Measurements from ENCODE around the gene TM2D3. TPM values are rescaled to one million over a fixed set of nuclear protein-coding genes. Genes with fewer than 3 reads are reported as not detected.

The TM2D3 gene
- total and polyA plus RNA-seq, 10 of the 15 experiments (the other 5 are each of a cell fraction or from before 2014, with no cell fraction given) = 28.3 to 84.5 (median 45.0) TPM

GRCh38 chr15:101604124-101604874 lies 47.9 kb downstream of the TM2D3 start (continued):
- TF ChIP-seq ZSCAN29 (IDR thresholded peaks at IDR 0.05) = no peak
- no peak for TF ChIP-seq ESRRA (IDR thresholded peaks at IDR 0.05; ENCODE audit: low read length)
- no peak for TF ChIP-seq NR2C1 (IDR thresholded peaks at IDR 0.05)
- no peak for TF ChIP-seq SUZ12 (IDR thresholded peaks at IDR 0.05; ENCODE audit: unreplicated experiment)

GRCh38 chr15:101602801-101603200 lies 49.4 kb downstream of the TM2D3 start:
- SMC1A ChIA-PET (ENCODE audit: uncharacterized antibody, unreplicated experiment) = no interaction called here
- TF ChIP-seq MYC (IDR thresholded peaks at IDR 0.05; ENCODE audit: insufficient read depth, insufficient read length, insufficient replicate concordance, low read length, severe bottlenecking) (no peak), ZNF592 (IDR thresholded peaks at IDR 0.05) (no peak), MXI1 (IDR thresholded peaks at IDR 0.05; ENCODE audit: low read depth, low read length) (no peak), CBX3 (IDR thresholded peaks at IDR 0.05; ENCODE audit: borderline replicate concordance, low read depth) (no peak), RFX5 (IDR thresholded peaks at IDR 0.05; ENCODE audit: low read depth, low read length) (no peak), E4F1 (IDR thresholded peaks at IDR 0.05; ENCODE audit: borderline replicate concordance, partially characterized antibody) (no peak), HDGF (IDR thresholded peaks at IDR 0.05) (no peak), ZNF384 (IDR thresholded peaks at IDR 0.05; ENCODE audit: borderline replicate concordance, low read depth, low read length) (no peak)
- in situ Hi-C loops (cut with MboI) = no loop called here
- no peaks in the 10 kb centered on the region for H3K79me2 ChIP-seq (ENCODE audit: control insufficient read depth, insufficient read depth, low read length)
- H4K20me1 ChIP-seq (ENCODE audit: control insufficient read depth, insufficient read depth) = no peaks in the 10 kb centered on the region
- no peaks in the 10 kb centered on the region for H3K4me1 ChIP-seq (ENCODE audit: control insufficient read depth, insufficient read depth, low read length)
- no peaks in the 10 kb centered on the region for H3K36me3 ChIP-seq (ENCODE audit: control insufficient read depth in 2 of 2, insufficient read depth in 2 of 2, low read length in 1 of 2)
- DNase-seq (ENCODE audit: low read depth, low spot score) (no peak), ATAC-seq (no peak), FAIRE-seq (no peak)
- POLR2A ChIA-PET = no interaction called here
- no peak overlapping the region for H3K4me3 ChIP-seq
- no peaks in the 10 kb centered on the region; a peak in 1 of 4 replicates for H3K27me3 ChIP-seq (replicated peaks in 1 of 2; ENCODE audit: control insufficient read depth in 2 of 2, insufficient read depth in 2 of 2, low read length in 1 of 2)
- intact Hi-C loops (cut with micrococcal nuclease; ENCODE audit: unreplicated experiment) = no loop called here
- RAD21 ChIA-PET (ENCODE audit: unreplicated experiment) = no interaction called here
- H3K27ac ChIP-seq (ENCODE audit: control insufficient read depth, insufficient read depth) = no peak overlapping the region
- H3K4me2 ChIP-seq (ENCODE audit: control insufficient read depth, insufficient read depth) = no peak overlapping the region
- WGBS (ENCODE audit: insufficient coverage, insufficient replicate concordance, low lambda C conversion rate, missing lambda C conversion rate) = 21% methylated on average over 6 of the region's 6 CpGs
- H3K9me3 ChIP-seq (replicated peaks; ENCODE audit: control insufficient read depth, insufficient read depth, low read length) = no peaks in the 10 kb centered on the region; the same call in 2 of the 3 replicates
- H2AFZ ChIP-seq (ENCODE audit: control insufficient read depth, low read depth, low read length) = no peak overlapping the region
- H3K9ac ChIP-seq (ENCODE audit: control insufficient read depth, insufficient read depth, low read length) = no peak overlapping the region
- BruUV-seq (replicated peaks) = no TSS peak
- CTCF ChIA-PET = no interaction called here
